NT2/D1 (cell line): ENCODE measurements around the gene CHL1.

Experiments
- SUZ12 ChIP-seq: IDR thresholded peaks from 2 replicates; pipeline ENCODE4 v1.6.1; 2011; ENCODE audit not compliant: insufficient read length, insufficient read depth; ENCODE audit errors: extremely low read depth
- ZNF274 ChIP-seq: IDR thresholded peaks from 2 replicates; pipeline ENCODE4 v1.6.1; 2011; ENCODE audit warnings: mild to moderate bottlenecking, low read depth, low read length

- TF ChIP-seq ZNF274 (no peak), SUZ12 (no peak)
Observed at GRCh38 chr3:447671-448070, 251.1 kb downstream of the CHL1 start.
